ENCODE results near the gene CACNG6.

GRCh38 chr19:54030895-54031586 lies 39.6 kb downstream of the CACNG6 start:
- no peak for TF ChIP-seq CTCF (optimal IDR thresholded peaks at IDR 0.05 in 1 of 3, IDR thresholded peaks at IDR 0.05 in 1 of 3, conservative IDR thresholded peaks at IDR 0.05 in 1 of 3; ENCODE audit: extremely low read depth in 1 of 3, insufficient read depth in 2 of 3, low read length in 3 of 3)
- no peak for TF ChIP-seq EZH2 (IDR thresholded peaks at IDR 0.05; ENCODE audit: low read length)
